GM12878 (cell line): Measurements from ENCODE around the gene C14orf119. TPM values are rescaled to one million over a fixed set of nuclear protein-coding genes. Genes with fewer than 3 reads are reported as not detected.

Experiments
- ATAC-seq: fragments of 200-7000 bp; cut with Tn5 transposase; 3 replicates; pipeline ENCODE4 v1.9.1; 2020; ENCODE audit warnings: mild to moderate bottlenecking, moderate library complexity
- BruUV-seq: library from RNA; stranded (reverse); fragments of 400-500 nt; replicated peaks from 2 replicates; lab custom pipeline; 2021; lab: Mats Ljungman, UMichigan
- CTCF ChIA-PET: fragments of 300-600 bp; sonication (Branson Sonifier 250); formaldehyde crosslinking; extraction: SDS; loops from one replicate; lab custom pipeline; 2021; ENCODE audit warnings: inconsistent platforms; lab: Yijun Ruan, JAX
- POLR2A ChIA-PET: fragments of 350-600 bp; formaldehyde crosslinking; extraction: SDS; loops from one replicate; lab custom pipeline; 2021; ENCODE audit warnings: inconsistent platforms; lab: Charles Lee
- RAD21 ChIA-PET: fragments of 300-600 bp; sonication (Branson Sonifier 250); formaldehyde crosslinking; loops from one replicate; lab custom pipeline; 2023; ENCODE audit warnings: antibody characterized with exemption; ENCODE audit not compliant: unreplicated experiment; lab: Charles Lee
- SMC1A ChIA-PET: fragments of 300-600 bp; sonication (Branson Sonifier 250); formaldehyde crosslinking; loops from one replicate; lab custom pipeline; 2023; ENCODE audit not compliant: unreplicated experiment, uncharacterized antibody; lab: Charles Lee
- DNase-seq: peaks from one replicate; pipeline ENCODE4 v3.0.0-alpha.2; 2011; ENCODE audit warnings: low read depth, low spot score
- FAIRE-seq: peaks from 3 replicates; lab custom pipeline; 2011; peaks lifted over from hg19 to GRCh38; lab: Jason Lieb, UNC
- H2AFZ ChIP-seq: 2 replicates; pipeline ENCODE4 v1.6.0; 2011; ENCODE audit warnings: low read depth, low read length, control low read depth; ENCODE audit not compliant: control insufficient read depth
- H3K27ac ChIP-seq: 2 replicates; pipeline ENCODE4 v1.5.1; 2011; ENCODE audit warnings: control low read depth; ENCODE audit not compliant: control insufficient read depth, insufficient read depth
- H3K27me3 ChIP-seq, 2 experiments: replicated peaks in 1 of 2; 2 replicates each; pipeline versions ENCODE4 v1.6.0 to v1.6.1; 2011; ENCODE audit warnings: low read length in 1 of 2; ENCODE audit not compliant: control insufficient read depth in 2 of 2, insufficient read depth in 2 of 2
- H3K36me3 ChIP-seq, 2 experiments: 2 replicates each; pipeline ENCODE4 v1.5.1; 2011; ENCODE audit warnings: low read length in 1 of 2; ENCODE audit not compliant: control insufficient read depth in 2 of 2, insufficient read depth in 2 of 2
- H3K4me1 ChIP-seq: 2 replicates; pipeline ENCODE4 v1.6.1; 2011; ENCODE audit warnings: mild to moderate bottlenecking, low read length, moderate library complexity, mixed read lengths; ENCODE audit not compliant: control insufficient read depth, insufficient read depth
- H3K4me2 ChIP-seq: 2 replicates; pipeline ENCODE4 v1.6.0; 2011; ENCODE audit warnings: control low read depth; ENCODE audit not compliant: control insufficient read depth, insufficient read depth
- H3K4me3 ChIP-seq: fragments of 200-600 bp; sonication (generic); 2 replicates; pipeline ENCODE4 v1.5.1; 2016
- H3K79me2 ChIP-seq: 2 replicates; pipeline ENCODE4 v1.6.0; 2011; ENCODE audit warnings: low read length; ENCODE audit not compliant: control insufficient read depth, insufficient read depth
- H3K9ac ChIP-seq: 2 replicates; pipeline ENCODE4 v1.8.0; 2011; ENCODE audit warnings: low read length, control low read depth, mixed read lengths; ENCODE audit not compliant: control insufficient read depth, insufficient read depth
- H3K9me3 ChIP-seq: replicated peaks from 3 replicates; pipeline ENCODE4 v1.5.1; 2011; ENCODE audit warnings: mild to moderate bottlenecking, low read length; ENCODE audit not compliant: control insufficient read depth, insufficient read depth
- H4K20me1 ChIP-seq: 2 replicates; pipeline ENCODE4 v1.6.0; 2011; ENCODE audit not compliant: control insufficient read depth, insufficient read depth
- BMI1 ChIP-seq: fragments of 450-650 bp; IDR thresholded peaks from 2 replicates; pipeline ENCODE4 v1.6.1; 2016; ENCODE audit warnings: mild to moderate bottlenecking, moderate library complexity, borderline replicate concordance
- CBFB ChIP-seq: IDR thresholded peaks from 2 replicates; pipeline ENCODE4 v1.6.1; 2016; ENCODE audit warnings: antibody characterized with exemption, low read depth
- CREB1 ChIP-seq: IDR thresholded peaks from 2 replicates; pipeline ENCODE4 v1.6.1; 2012; ENCODE audit warnings: low read depth, mild to moderate bottlenecking, inconsistent platforms
- CREM ChIP-seq: IDR thresholded peaks from 2 replicates; pipeline ENCODE4 v1.6.1; 2014; ENCODE audit warnings: antibody characterized with exemption, low read depth
- HCFC1 ChIP-seq: fragments of 150-350 bp; IDR thresholded peaks from 2 replicates; pipeline ENCODE4 v1.6.1; 2014; ENCODE audit warnings: low read length
- HDAC6 ChIP-seq: fragments of 200-600 bp; sonication (generic); IDR thresholded peaks from one replicate; pipeline ENCODE4 v1.8.0; 2017; ENCODE audit warnings: antibody characterized with exemption; ENCODE audit not compliant: unreplicated experiment
- HDGF ChIP-seq: fragments of 450-650 bp; IDR thresholded peaks from 2 replicates; pipeline ENCODE4 v1.6.1; 2016; ENCODE audit warnings: antibody characterized with exemption
- IKZF2 ChIP-seq, 2 experiments: fragments of 450-650 bp; IDR thresholded peaks; 2 replicates each; pipeline ENCODE4 v1.6.1; 2017; ENCODE audit warnings: mild to moderate bottlenecking in 2 of 2, moderate library complexity in 2 of 2
- MXI1 ChIP-seq: fragments of 150-350 bp; IDR thresholded peaks from 2 replicates; pipeline ENCODE4 v1.6.1; 2011; ENCODE audit warnings: low read depth, mild to moderate bottlenecking, inconsistent platforms, low read length, improper control_type of control experiment
- PAX8 ChIP-seq: fragments of 450-650 bp; IDR thresholded peaks from 2 replicates; pipeline ENCODE4 v1.6.1; 2017; ENCODE audit warnings: mild to moderate bottlenecking, moderate library complexity
- POLR2AphosphoS2 ChIP-seq: IDR thresholded peaks from 2 replicates; pipeline ENCODE4 v1.6.1; 2011; ENCODE audit warnings: low read depth, mild to moderate bottlenecking, low read length, improper control_type of control experiment, moderate library complexity
- TCF3 ChIP-seq: IDR thresholded peaks from 2 replicates; pipeline ENCODE4 v1.6.1; 2012; ENCODE audit warnings: low read depth, mild to moderate bottlenecking, low read length, borderline replicate concordance; ENCODE audit not compliant: insufficient read depth
- ZNF274 ChIP-seq: IDR thresholded peaks from one replicate; pipeline ENCODE4 v1.8.0; 2011; ENCODE audit not compliant: insufficient read length, insufficient read depth
- ZSCAN29 ChIP-seq: fragments of 450-650 bp; IDR thresholded peaks from 2 replicates; pipeline ENCODE4 v1.6.1; 2017; ENCODE audit warnings: mild to moderate bottlenecking, moderate library complexity
- WGBS: methylation state at CpG from one replicate; pipeline ENCODE4 v1.1.6; 2016; ENCODE audit warnings: low lambda C conversion rate; ENCODE audit not compliant: insufficient replicate concordance, insufficient coverage; ENCODE audit errors: missing lambda C conversion rate; 5-methylcytosine and 5-hydroxymethylcytosine counted together
- in situ Hi-C: fragments of 300-500 bp; cut with MboI; formaldehyde crosslinking; loops from 9 replicates; pipeline ENCODE4 v1.14.3; 2018; ENCODE audit warnings: mixed read lengths
- intact Hi-C: fragments of 100-400 bp; cut with micrococcal nuclease; formaldehyde crosslinking; loops from one replicate; pipeline ENCODE4 v1.14.2; 2022; ENCODE audit not compliant: unreplicated experiment
- polyA plus RNA-seq, 11 experiments: library from polyadenylated mRNA; depleted of rRNA in 4 of 11; unstranded in 6 of 11; stranded (reverse) in 5 of 11; fragments of >200 nt; fragmentation: Nextera tagmentation in 4 of 11; fragmentation: Illumina TruSeq in 1 of 11; extraction: Ambion mirVana in 4 of 11; extraction: Trizol in 1 of 11; gene quantifications; 1 replicate in 1 of 11; 2 replicates in 10 of 11; pipeline versions ENCODE4 v1.2.1 to v1.2.3, GENCODE V29; 2011 to 2016; ENCODE audit warnings: inconsistent platforms in 2 of 11, missing spikeins in 2 of 11, low read depth in 1 of 11
- total RNA-seq, 4 experiments: library from RNA; depleted of rRNA in 3 of 4; stranded (reverse); fragments of >200 nt in 3 of 4; fragmentation: Illumina TruSeq in 1 of 4; extraction: Trizol in 1 of 4; gene quantifications; 2 replicates each; pipeline versions ENCODE4 v1.2.1 to v1.2.3, GENCODE V29; 2013 to 2021
- TF ChIP-seq, protein P1 (sequence below): IDR thresholded peaks from 2 replicates; pipeline ENCODE4 v1.6.1; 2012; ENCODE audit warnings: low read depth, low read length, improper control_type of control experiment
- TF ChIP-seq, protein P2 (sequence below): fragments of 450-650 bp; formaldehyde crosslinking; IDR thresholded peaks from 2 replicates; pipeline ENCODE4 v1.4.0; 2020; ENCODE audit warnings: mild to moderate bottlenecking, moderate library complexity
- TF ChIP-seq, protein P3 (sequence below): IDR thresholded peaks from 2 replicates; pipeline ENCODE4 v1.6.1; 2012; ENCODE audit warnings: improper control_type of control experiment, low read depth, low read length; ENCODE audit not compliant: insufficient replicate concordance

Gene C14orf119
- total and polyA plus RNA-seq, 10 of the 15 experiments (the other 5 are each of a cell fraction or from before 2014, with no cell fraction given) = 32.3 to 228 (median 57.6) TPM

DNA sequence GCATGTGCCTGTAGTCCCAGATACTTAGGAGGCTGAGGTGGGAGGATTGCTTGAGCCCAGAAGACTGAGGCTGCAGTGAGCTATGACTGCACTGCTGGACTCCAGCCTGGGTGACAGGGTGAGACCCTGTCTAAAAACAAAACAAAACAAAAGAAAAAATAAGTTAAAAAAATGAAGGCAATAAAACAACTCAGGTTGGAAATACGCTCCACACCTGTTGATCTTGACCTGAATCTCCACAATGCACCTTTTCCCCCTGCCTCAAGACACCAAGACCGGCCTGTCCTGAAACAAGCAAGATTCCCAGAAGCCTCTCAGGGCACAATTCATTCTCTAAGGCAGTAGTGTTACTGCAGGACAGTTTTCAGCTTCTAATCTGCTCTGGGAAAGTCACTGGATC lies 44.6 kb downstream of the C14orf119 start:
- Histone ChIP-seq H3K27me3 (peaks cover 3% of the 10 kb centered on the region in 2 experiments; a peak in 3 of 4 replicates), H3K36me3 (no peaks in the 10 kb centered on the region), H3K79me2 (no peaks in the 10 kb centered on the region), H3K4me2 (no peak overlapping the region), H3K9ac (no peak overlapping the region), H2AFZ (no peak overlapping the region), H3K4me1 (no peaks in the 10 kb centered on the region), H3K9me3 (no peaks in the 10 kb centered on the region), H3K4me3 (no peak overlapping the region), H4K20me1 (no peaks in the 10 kb centered on the region), H3K27ac (no peak overlapping the region)
- no peak for DNase-seq
- POLR2A ChIA-PET = no interaction called here
- no TSS peak for BruUV-seq
- in situ Hi-C loops = no loop called here
- no peak for FAIRE-seq
- SMC1A ChIA-PET = no interaction called here
- 27% methylated on average over 2 of the region's 2 CpGs for WGBS
- CTCF ChIA-PET = no interaction called here
- intact Hi-C loops = no loop called here
- ATAC-seq = no peak
- RAD21 ChIA-PET = no interaction called here
- TF ChIP-seq, protein P1, sequence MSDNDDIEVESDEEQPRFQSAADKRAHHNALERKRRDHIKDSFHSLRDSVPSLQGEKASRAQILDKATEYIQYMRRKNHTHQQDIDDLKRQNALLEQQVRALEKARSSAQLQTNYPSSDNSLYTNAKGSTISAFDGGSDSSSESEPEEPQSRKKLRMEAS = no peak
- TF ChIP-seq CBFB (no peak), ZSCAN29 (no peak), HDGF (no peak), ZNF274 (no peak), BMI1 (no peak), CREB1 (no peak), HCFC1 (no peak), PAX8 (no peak), POLR2AphosphoS2 (no peak), MXI1 (no peak), IKZF2 (IDR thresholded peaks at IDR 0.05) (no peak), TCF3 (no peak), CREM (no peak), HDAC6 (no peak)
- TF ChIP-seq, protein P2, sequence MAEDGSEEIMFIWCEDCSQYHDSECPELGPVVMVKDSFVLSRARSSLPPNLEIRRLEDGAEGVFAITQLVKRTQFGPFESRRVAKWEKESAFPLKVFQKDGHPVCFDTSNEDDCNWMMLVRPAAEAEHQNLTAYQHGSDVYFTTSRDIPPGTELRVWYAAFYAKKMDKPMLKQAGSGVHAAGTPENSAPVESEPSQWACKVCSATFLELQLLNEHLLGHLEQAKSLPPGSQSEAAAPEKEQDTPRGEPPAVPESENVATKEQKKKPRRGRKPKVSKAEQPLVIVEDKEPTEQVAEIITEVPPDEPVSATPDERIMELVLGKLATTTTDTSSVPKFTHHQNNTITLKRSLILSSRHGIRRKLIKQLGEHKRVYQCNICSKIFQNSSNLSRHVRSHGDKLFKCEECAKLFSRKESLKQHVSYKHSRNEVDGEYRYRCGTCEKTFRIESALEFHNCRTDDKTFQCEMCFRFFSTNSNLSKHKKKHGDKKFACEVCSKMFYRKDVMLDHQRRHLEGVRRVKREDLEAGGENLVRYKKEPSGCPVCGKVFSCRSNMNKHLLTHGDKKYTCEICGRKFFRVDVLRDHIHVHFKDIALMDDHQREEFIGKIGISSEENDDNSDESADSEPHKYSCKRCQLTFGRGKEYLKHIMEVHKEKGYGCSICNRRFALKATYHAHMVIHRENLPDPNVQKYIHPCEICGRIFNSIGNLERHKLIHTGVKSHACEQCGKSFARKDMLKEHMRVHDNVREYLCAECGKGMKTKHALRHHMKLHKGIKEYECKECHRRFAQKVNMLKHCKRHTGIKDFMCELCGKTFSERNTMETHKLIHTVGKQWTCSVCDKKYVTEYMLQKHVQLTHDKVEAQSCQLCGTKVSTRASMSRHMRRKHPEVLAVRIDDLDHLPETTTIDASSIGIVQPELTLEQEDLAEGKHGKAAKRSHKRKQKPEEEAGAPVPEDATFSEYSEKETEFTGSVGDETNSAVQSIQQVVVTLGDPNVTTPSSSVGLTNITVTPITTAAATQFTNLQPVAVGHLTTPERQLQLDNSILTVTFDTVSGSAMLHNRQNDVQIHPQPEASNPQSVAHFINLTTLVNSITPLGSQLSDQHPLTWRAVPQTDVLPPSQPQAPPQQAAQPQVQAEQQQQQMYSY (CRISPR knock-in tag) = no peak
- TF ChIP-seq, protein P3, sequence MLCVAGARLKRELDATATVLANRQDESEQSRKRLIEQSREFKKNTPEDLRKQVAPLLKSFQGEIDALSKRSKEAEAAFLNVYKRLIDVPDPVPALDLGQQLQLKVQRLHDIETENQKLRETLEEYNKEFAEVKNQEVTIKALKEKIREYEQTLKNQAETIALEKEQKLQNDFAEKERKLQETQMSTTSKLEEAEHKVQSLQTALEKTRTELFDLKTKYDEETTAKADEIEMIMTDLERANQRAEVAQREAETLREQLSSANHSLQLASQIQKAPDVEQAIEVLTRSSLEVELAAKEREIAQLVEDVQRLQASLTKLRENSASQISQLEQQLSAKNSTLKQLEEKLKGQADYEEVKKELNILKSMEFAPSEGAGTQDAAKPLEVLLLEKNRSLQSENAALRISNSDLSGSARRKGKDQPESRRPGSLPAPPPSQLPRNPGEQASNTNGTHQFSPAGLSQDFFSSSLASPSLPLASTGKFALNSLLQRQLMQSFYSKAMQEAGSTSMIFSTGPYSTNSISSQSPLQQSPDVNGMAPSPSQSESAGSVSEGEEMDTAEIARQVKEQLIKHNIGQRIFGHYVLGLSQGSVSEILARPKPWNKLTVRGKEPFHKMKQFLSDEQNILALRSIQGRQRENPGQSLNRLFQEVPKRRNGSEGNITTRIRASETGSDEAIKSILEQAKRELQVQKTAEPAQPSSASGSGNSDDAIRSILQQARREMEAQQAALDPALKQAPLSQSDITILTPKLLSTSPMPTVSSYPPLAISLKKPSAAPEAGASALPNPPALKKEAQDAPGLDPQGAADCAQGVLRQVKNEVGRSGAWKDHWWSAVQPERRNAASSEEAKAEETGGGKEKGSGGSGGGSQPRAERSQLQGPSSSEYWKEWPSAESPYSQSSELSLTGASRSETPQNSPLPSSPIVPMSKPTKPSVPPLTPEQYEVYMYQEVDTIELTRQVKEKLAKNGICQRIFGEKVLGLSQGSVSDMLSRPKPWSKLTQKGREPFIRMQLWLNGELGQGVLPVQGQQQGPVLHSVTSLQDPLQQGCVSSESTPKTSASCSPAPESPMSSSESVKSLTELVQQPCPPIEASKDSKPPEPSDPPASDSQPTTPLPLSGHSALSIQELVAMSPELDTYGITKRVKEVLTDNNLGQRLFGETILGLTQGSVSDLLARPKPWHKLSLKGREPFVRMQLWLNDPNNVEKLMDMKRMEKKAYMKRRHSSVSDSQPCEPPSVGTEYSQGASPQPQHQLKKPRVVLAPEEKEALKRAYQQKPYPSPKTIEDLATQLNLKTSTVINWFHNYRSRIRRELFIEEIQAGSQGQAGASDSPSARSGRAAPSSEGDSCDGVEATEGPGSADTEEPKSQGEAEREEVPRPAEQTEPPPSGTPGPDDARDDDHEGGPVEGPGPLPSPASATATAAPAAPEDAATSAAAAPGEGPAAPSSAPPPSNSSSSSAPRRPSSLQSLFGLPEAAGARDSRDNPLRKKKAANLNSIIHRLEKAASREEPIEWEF = no peak
